ENCODE results near the gene SH2D6. TPM values are rescaled to one million over a fixed set of nuclear protein-coding genes. Genes with fewer than 3 reads are reported as not detected.
"Not testable (repeated sequence)": the region's sequence is repeated elsewhere in the genome, so short reads cannot be mapped to it uniquely, and the experiment has no call there.

Gene SH2D6
- total and polyA plus RNA-seq, 12 donors: 0.06 to 0.72 (median 0.51) TPM; not detected in 9

GRCh38 chr2:85476624-85477023, 58.1 kb downstream of the SH2D6 start:
- intact Hi-C loops (cut with DNase I): no loop called here
- no peak for ATAC-seq
- Histone ChIP-seq H3K36me3 (no peaks in the 10 kb centered on the region), H3K27ac (peak overlapping the region in 2 of 10 donors; percentile 19 to 21), H3K9me3 (no peaks in the 10 kb centered on the region), H3K4me1 (peaks cover 0 to 10% (median 0%) of the 10 kb centered on the region in 9 donors), H3K27me3 (no peaks in the 10 kb centered on the region), H3K4me3 (no peak overlapping the region)
- 92% methylated on average over 1 of the region's 1 CpG for WGBS, 2 donors
- no peak for DNase-seq
- TF ChIP-seq CTCF (IDR thresholded peaks at IDR 0.05): no peak

GRCh38 chr2:85477884-85478283, 59.4 kb downstream of the SH2D6 start:
- no peaks in the 10 kb centered on the region for H3K9me3 ChIP-seq
- intact Hi-C loops (cut with DNase I): no loop called here

GRCh38 chr2:85481818-85482777, 63.6 kb downstream of the SH2D6 start:
- Histone ChIP-seq H3K36me3 (no peaks in the 10 kb centered on the region), H3K4me3 (no peak overlapping the region), H3K27me3 (no peaks in the 10 kb centered on the region), H3K4me1 (peaks cover 0 to 5% (median 0%) of the 10 kb centered on the region in 9 donors), H3K9me3 (no peaks in the 10 kb centered on the region), H3K27ac (no peak overlapping the region)
- DNase-seq (no peak), ATAC-seq (no peak)
- intact Hi-C loops (cut with DNase I): no loop called here
- no peak for TF ChIP-seq CTCF (IDR thresholded peaks at IDR 0.05)
- 90 to 96% methylated on average over 13 of the region's 13 CpGs for WGBS, 2 donors

More at GRCh38 chr2:85477884-85478283, 59.4 kb downstream of the SH2D6 start:
- no peaks in the 10 kb centered on the region for H3K36me3 ChIP-seq
- no peak for TF ChIP-seq CTCF (IDR thresholded peaks at IDR 0.05)
- H3K4me1 ChIP-seq: peaks cover 0 to 10% (median 0%) of the 10 kb centered on the region in 9 donors
- DNase-seq (no peak), ATAC-seq (no peak)
- no peak overlapping the region for H3K4me3 ChIP-seq
- no peak overlapping the region for H3K27ac ChIP-seq
- WGBS, 2 donors: 92 to 94% methylated on average over 2 of the region's 2 CpGs
- no peaks in the 10 kb centered on the region for H3K27me3 ChIP-seq

- H3K27ac ChIP-seq; H3K9me3 ChIP-seq; H3K27me3 ChIP-seq; H3K4me3 ChIP-seq; intact Hi-C loops (cut with DNase I); ATAC-seq; DNase-seq; H3K36me3 ChIP-seq; H3K4me1 ChIP-seq: not testable (repeated sequence)
- 91 to 100% methylated on average over 1 of the region's 2 CpGs for WGBS, 2 donors
Observed at GRCh38 chr2:85484615-85485014, 66.1 kb downstream of the SH2D6 start.

GRCh38 chr2:85485815-85486214, 67.3 kb downstream of the SH2D6 start:
- Histone ChIP-seq H3K4me1 (peaks cover 0 to 5% (median 0%) of the 10 kb centered on the region in 9 donors), H3K27me3 (no peaks in the 10 kb centered on the region), H3K36me3 (no peaks in the 10 kb centered on the region), H3K4me3 (no peak overlapping the region), H3K27ac (no peak overlapping the region), H3K9me3 (peaks cover 0 to 14% (median 0%) of the 10 kb centered on the region in 11 donors)
- intact Hi-C loops (cut with DNase I): no loop called here
- ATAC-seq (no peak), DNase-seq (no peak)
- no peak for TF ChIP-seq CTCF (IDR thresholded peaks at IDR 0.05)
- 92% methylated on average over 3 of the region's 3 CpGs for WGBS, 2 donors
